Activated CD8-positive, alpha-beta memory T cell treated with anti-CD3 and anti-CD28 coated beads, Interleukin-2, amount 50 U/mL, for 24 hours (primary cell): ENCODE measurements around the gene NHERF1.

Experiments used
- DNase-seq: peaks from one replicate; pipeline ENCODE4 v3.0.0-alpha.2; 2020; ENCODE audit errors: extremely low read depth

NHERF1 gene

GRCh38 chr17:74749279-74750038 is 1.0 kb downstream of the NHERF1 start:
- DNase-seq, result no peak

GRCh38 chr17:74750039-74750326 is 1.6 kb downstream of the NHERF1 start:
- no peak for DNase-seq

- no peak for DNase-seq
Observed at GRCh38 chr17:74750327-74751069, 2.1 kb downstream of the NHERF1 start.

GRCh38 chr17:74752415-74752814 is 4.0 kb downstream of the NHERF1 start:
- no peak for DNase-seq

GRCh38 chr17:74752822-74753401 is 4.5 kb downstream of the NHERF1 start:
- no peak for DNase-seq

- DNase-seq, result no peak
Observed at GRCh38 chr17:74754832-74755231, 6.4 kb downstream of the NHERF1 start.

GRCh38 chr17:74755533-74755932 is 7.1 kb downstream of the NHERF1 start:
- no peak for DNase-seq

- no peak for DNase-seq
Observed at GRCh38 chr17:74756891-74757290, 8.5 kb downstream of the NHERF1 start.

GRCh38 chr17:74757502-74757901 is 9.1 kb downstream of the NHERF1 start:
- DNase-seq, result no peak

- no peak for DNase-seq
Observed at GRCh38 chr17:74757931-74758847, 9.8 kb downstream of the NHERF1 start.

GRCh38 chr17:74758848-74759168 is 10.4 kb downstream of the NHERF1 start:
- no peak for DNase-seq

GRCh38 chr17:74759243-74759801 is 10.9 kb downstream of the NHERF1 start:
- no peak for DNase-seq

GRCh38 chr17:74759941-74760340 is 11.5 kb downstream of the NHERF1 start:
- DNase-seq, result no peak

- DNase-seq, result no peak
Observed at GRCh38 chr17:74760404-74761105, 12.1 kb downstream of the NHERF1 start.

GRCh38 chr17:74761419-74761818 is 13.0 kb downstream of the NHERF1 start:
- DNase-seq, result no peak

- DNase-seq, result no peak
Observed at GRCh38 chr17:74761931-74762330, 13.5 kb downstream of the NHERF1 start.

GRCh38 chr17:74763565-74764387 is 15.3 kb downstream of the NHERF1 start:
- DNase-seq, result no peak

- DNase-seq, result no peak
Observed at GRCh38 chr17:74764751-74765286, 16.4 kb downstream of the NHERF1 start.

- no peak for DNase-seq
Observed at GRCh38 chr17:74766413-74766812, 18.0 kb downstream of the NHERF1 start.

- no peak for DNase-seq
Observed at GRCh38 chr17:74767111-74767516, 18.7 kb downstream of the NHERF1 start.
